HG03108 (cell line): ENCODE measurements around the gene OR2M5.

ENCODE experiments used
- ATAC-seq: cut with Tn5 transposase; IDR thresholded peaks from one replicate; pipeline ENCODE4 v1.9.1; 2021; ENCODE audit warnings: moderate library complexity; ENCODE audit not compliant: unreplicated experiment

OR2M5 gene

GRCh38 chr1:248144513-248145198 is at the start of gene OR2M5:
OR2M5 (plus strand) TSS chr1:248145148; CDS start chr1:248145148, 0 bp downstream.
- ATAC-seq: no peak

- ATAC-seq: no peak
Measured at GRCh38 chr1:248098529-248098928, 46.4 kb upstream of the OR2M5 start.

- ATAC-seq: no peak
Measured at GRCh38 chr1:248102847-248103246, 42.1 kb upstream of the OR2M5 start.

- ATAC-seq: no peak
Measured at GRCh38 chr1:248111157-248111556, 33.8 kb upstream of the OR2M5 start.

GRCh38 chr1:248114890-248115289 is 30.1 kb upstream of the OR2M5 start:
- no peak for ATAC-seq

GRCh38 chr1:248127653-248128052 is 17.3 kb upstream of the OR2M5 start:
- no peak for ATAC-seq

GRCh38 chr1:248136811-248137210 is 8.1 kb upstream of the OR2M5 start:
- no peak for ATAC-seq

- no peak for ATAC-seq
Measured at GRCh38 chr1:248140846-248141245, 4.1 kb upstream of the OR2M5 start.

GRCh38 chr1:248143311-248143710 is 1.6 kb upstream of the OR2M5 start:
- no peak for ATAC-seq

- ATAC-seq: no peak
Measured at GRCh38 chr1:248152056-248152827, 7.3 kb downstream of the OR2M5 start.

GRCh38 chr1:248155927-248156326 is 11.0 kb downstream of the OR2M5 start:
- ATAC-seq: no peak

- ATAC-seq: no peak
Measured at GRCh38 chr1:248158758-248159157, 13.8 kb downstream of the OR2M5 start.

GRCh38 chr1:248164031-248164430 is 19.1 kb downstream of the OR2M5 start:
- no peak for ATAC-seq

- ATAC-seq: no peak
Measured at GRCh38 chr1:248165186-248165585, 20.2 kb downstream of the OR2M5 start.

- ATAC-seq: no peak
Measured at GRCh38 chr1:248174521-248174920, 29.6 kb downstream of the OR2M5 start, which contains the start of gene OR2M2. OR2M2 (plus strand) TSS chr1:248174821; CDS start chr1:248179986, 5,165 bp downstream.

GRCh38 chr1:248183996-248184395 is 39.0 kb downstream of the OR2M5 start:
- ATAC-seq: no peak

GRCh38 chr1:248187363-248187762 is 42.4 kb downstream of the OR2M5 start:
- ATAC-seq: no peak

- no peak for ATAC-seq
Measured at GRCh38 chr1:248189026-248189425, 44.1 kb downstream of the OR2M5 start.

- ATAC-seq: no peak
Measured at GRCh38 chr1:248194117-248194516, 49.2 kb downstream of the OR2M5 start.
